A673 (cell line): ENCODE measurements around the gene CMTM4. TPM values are rescaled to one million over a fixed set of nuclear protein-coding genes. Genes with fewer than 3 reads are reported as not detected.

Source experiments
- BruUV-seq: library from RNA; stranded (reverse); fragments of 400-500 nt; replicated peaks from 2 replicates; lab custom pipeline; 2021; lab: Mats Ljungman, UMichigan
- CTCF ChIA-PET: fragments of 300-600 bp; sonication (Branson Sonifier 250); formaldehyde crosslinking; loops from one replicate; lab custom pipeline; 2022; ENCODE audit warnings: antibody characterized with exemption; lab: Charles Lee
- POLR2A ChIA-PET: fragments of 300-600 bp; sonication (Branson Sonifier 250); formaldehyde crosslinking; loops from one replicate; lab custom pipeline; 2022; ENCODE audit warnings: antibody characterized with exemption; ENCODE audit not compliant: low non-redundant PET; lab: Charles Lee
- DNase-seq: peaks from one replicate; pipeline ENCODE4 v3.0.0-alpha.2; 2015; ENCODE audit warnings: low spot score
- H3K27ac ChIP-seq: fragments of 200-600 bp; sonication (generic); 2 replicates; pipeline ENCODE4 v1.5.1; 2016; ENCODE audit warnings: mixed run types, low read depth, mild to moderate bottlenecking, mixed read lengths, antibody characterized with exemption, low read length; ENCODE audit not compliant: poor library complexity, severe bottlenecking
- H3K27me3 ChIP-seq: fragments of 200-600 bp; sonication (generic); replicated peaks from 2 replicates; pipeline ENCODE4 v1.6.1; 2017; ENCODE audit warnings: mixed run types, low read depth, mild to moderate bottlenecking, mixed read lengths, antibody characterized with exemption, low read length; ENCODE audit not compliant: insufficient read depth, poor library complexity
- H3K36me3 ChIP-seq: fragments of 200-600 bp; sonication (generic); 2 replicates; pipeline ENCODE4 v1.6.1; 2016; ENCODE audit warnings: mixed run types, mild to moderate bottlenecking, mixed read lengths, antibody characterized with exemption, low read length; ENCODE audit not compliant: insufficient read depth, poor library complexity, severe bottlenecking
- H3K4me1 ChIP-seq: fragments of 200-600 bp; sonication (generic); 2 replicates; pipeline ENCODE4 v1.6.1; 2017; ENCODE audit warnings: mixed run types, mild to moderate bottlenecking, mixed read lengths, antibody characterized with exemption, low read length; ENCODE audit not compliant: insufficient read depth, poor library complexity, severe bottlenecking
- H3K4me3 ChIP-seq: fragments of 200-600 bp; sonication (generic); 2 replicates; pipeline ENCODE4 v1.5.1; 2016; ENCODE audit warnings: low read depth, mixed run types, mild to moderate bottlenecking, mixed read lengths, low read length; ENCODE audit not compliant: poor library complexity, severe bottlenecking
- H3K9me3 ChIP-seq: fragments of 200-600 bp; sonication (generic); 2 replicates; pipeline ENCODE4 v1.6.1; 2016; ENCODE audit warnings: mixed run types, low read depth, mild to moderate bottlenecking, mixed read lengths, antibody characterized with exemption, low read length; ENCODE audit not compliant: poor library complexity, severe bottlenecking
- CTCF ChIP-seq: fragments of 300-800, 200-600 bp; sonication (generic); conservative IDR thresholded peaks from 2 replicates; pipeline ENCODE4 v1.5.1; 2017; ENCODE audit warnings: low read depth, mild to moderate bottlenecking, antibody characterized with exemption, low read length, moderate library complexity, mixed read lengths
- EZH2 ChIP-seq: fragments of 200-600 bp; sonication (generic); IDR thresholded peaks from 2 replicates; pipeline ENCODE4 v1.6.1; 2017; ENCODE audit warnings: borderline replicate concordance, low read depth, mild to moderate bottlenecking, mixed read lengths, antibody characterized with exemption, low read length; ENCODE audit not compliant: poor library complexity, severe bottlenecking
- intact Hi-C: fragments of 100-400 bp; cut with micrococcal nuclease; formaldehyde crosslinking; loops from one replicate; pipeline ENCODE4 v1.10.0; 2022; ENCODE audit not compliant: unreplicated experiment
- total RNA-seq: library from RNA; stranded (reverse); gene quantifications from 2 replicates; pipeline ENCODE4 v1.2.3, GENCODE V29; 2021

Gene CMTM4
- total RNA-seq, 1 experiment from 2014 or later = 30.3 TPM

GRCh38 chr16:66641387-66641786 lies 55.2 kb downstream of the CMTM4 start:
- H3K9me3 ChIP-seq = no peaks in the 10 kb centered on the region
- ChIA-PET POLR2A (no interaction called here), CTCF (no interaction called here)
- H3K27me3 ChIP-seq = no peaks in the 10 kb centered on the region
- no peak overlapping the region for H3K27ac ChIP-seq
- H3K4me1 ChIP-seq = no peaks in the 10 kb centered on the region
- intact Hi-C loops = no loop called here
- no TSS peak for BruUV-seq
- TF ChIP-seq EZH2 (no peak), CTCF (no peak)
- H3K36me3 ChIP-seq = no peaks in the 10 kb centered on the region
- no peak for DNase-seq
- no peak overlapping the region for H3K4me3 ChIP-seq

- CTCF ChIA-PET = no interaction called here
- Histone ChIP-seq H3K27ac (no peak overlapping the region), H3K4me3 (no peak overlapping the region), H3K27me3 (no peaks in the 10 kb centered on the region), H3K9me3 (no peaks in the 10 kb centered on the region), H3K4me1 (no peaks in the 10 kb centered on the region), H3K36me3 (no peaks in the 10 kb centered on the region)
- no TSS peak for BruUV-seq
- intact Hi-C loops = no loop called here
- no peak for DNase-seq
- TF ChIP-seq CTCF (no peak), EZH2 (no peak)
- POLR2A ChIA-PET = no interaction called here
These were observed 55.7 kb downstream of the CMTM4 start for GRCh38 chr16:66640724-66641314.

DNA sequence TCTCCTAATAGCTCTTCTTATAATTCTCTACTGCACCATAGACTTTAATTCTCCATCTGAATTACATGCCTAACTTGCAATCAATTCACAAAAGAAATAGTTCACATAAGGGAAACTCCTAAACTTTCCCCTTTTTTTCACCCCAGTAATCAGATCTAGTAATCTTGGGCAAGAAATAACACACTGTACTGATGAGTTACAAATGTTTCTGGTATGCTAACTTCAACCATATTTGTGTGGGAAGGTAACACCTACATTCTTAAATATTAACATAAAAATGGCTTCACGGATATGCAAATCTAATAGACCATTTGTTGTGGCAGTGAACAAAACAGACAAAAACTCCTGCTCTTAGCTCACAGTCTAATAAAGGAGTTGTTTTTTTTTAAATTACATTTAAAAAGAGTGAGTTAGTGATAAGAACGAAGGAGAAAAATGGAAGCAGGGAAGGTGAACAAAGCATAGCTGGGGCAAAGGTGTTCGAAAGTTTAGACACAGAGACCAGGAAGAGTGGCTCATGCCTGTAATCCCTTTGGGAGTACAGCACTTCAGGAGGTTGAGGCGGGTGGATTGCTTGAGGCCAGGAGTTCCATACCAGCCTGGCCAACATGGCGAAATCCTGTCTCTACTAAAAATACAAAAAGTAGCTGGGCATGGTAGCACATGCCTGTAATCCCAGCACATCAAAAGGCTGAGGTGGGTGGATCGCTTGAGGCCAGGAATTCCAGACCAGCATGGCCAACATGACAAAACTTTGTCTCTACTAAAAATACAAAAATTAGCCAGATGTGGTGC lies 57.3 kb downstream of the CMTM4 start:
- Histone ChIP-seq H3K4me3 (no peak overlapping the region), H3K4me1 (no peaks in the 10 kb centered on the region), H3K27ac (no peak overlapping the region), H3K9me3 (no peaks in the 10 kb centered on the region), H3K36me3 (no peaks in the 10 kb centered on the region), H3K27me3 (no peaks in the 10 kb centered on the region)
- DNase-seq = no peak
- TF ChIP-seq EZH2 = no peak
- TF ChIP-seq CTCF = no peak
- CTCF ChIA-PET = no interaction called here
- POLR2A ChIA-PET = no interaction called here
- no TSS peak for BruUV-seq
- intact Hi-C loops = no loop called here
